T-cell (primary cell): ENCODE measurements around the gene ALPK3. TPM values are rescaled to one million over a fixed set of nuclear protein-coding genes. Genes with fewer than 3 reads are reported as not detected.
A peak's percentile ranks its signal among the peaks of the same experiment; 100 is the strongest.

ENCODE experiments used
- ATAC-seq, 4 experiments: fragments of 200-7000 bp in 3 of 4; fragments of 150-1000 bp in 1 of 4; cut with Tn5 transposase; replicated peaks in 1 of 4; 1 replicate in 3 of 4; 2 replicates in 1 of 4; pipeline ENCODE4 v1.10.0; 2021; ENCODE audit warnings: moderate library complexity in 3 of 4, mild to moderate bottlenecking in 2 of 4, moderate number of reproducible peaks in 1 of 4
- CTCF ChIA-PET, 2 donors: fragments of 300-600 bp; sonication (Branson Sonifier 250); formaldehyde crosslinking; loops; one replicate each; lab custom pipeline; 2022; ENCODE audit warnings: antibody characterized with exemption in 2 of 2; lab: Charles Lee
- POLR2A ChIA-PET, 2 donors: fragments of 300-600 bp; sonication (Branson Sonifier 250); formaldehyde crosslinking; loops; one replicate each; lab custom pipeline; 2022; ENCODE audit warnings: antibody characterized with exemption in 2 of 2; lab: Charles Lee
- DNase-seq, 35 experiments: peaks; one replicate each; pipeline versions ENCODE4 v3.0.0 to v3.0.0-alpha.2; 2013 to 2023
- H3K27ac ChIP-seq: one replicate; pipeline ENCODE4 v1.5.1; 2013; ENCODE audit warnings: low read length
- H3K27me3 ChIP-seq, 2 experiments: replicated peaks in 1 of 2; 1 replicate in 1 of 2; 2 replicates in 1 of 2; pipeline versions ENCODE4 v1.6.1 to v1.7.0; 2013; ENCODE audit warnings: low read length in 1 of 2, mixed read lengths in 1 of 2; ENCODE audit not compliant: control insufficient read depth in 2 of 2, insufficient read depth in 2 of 2; ENCODE audit errors: extremely low read depth in 1 of 2
- H3K36me3 ChIP-seq, 2 donors: 1 replicate in 1 of 2; 2 replicates in 1 of 2; pipeline versions ENCODE4 v1.6.1 to v1.7.0; 2013; ENCODE audit warnings: low read length in 1 of 2; ENCODE audit not compliant: control insufficient read depth in 2 of 2, insufficient read depth in 1 of 2; ENCODE audit errors: extremely low read depth in 1 of 2
- H3K4me1 ChIP-seq, 2 experiments: 1 replicate in 1 of 2; 2 replicates in 1 of 2; pipeline versions ENCODE4 v1.6.1 to v1.7.0; 2013; ENCODE audit warnings: low read length in 2 of 2, mixed read lengths in 1 of 2; ENCODE audit not compliant: insufficient read depth in 2 of 2, control insufficient read depth in 1 of 2; ENCODE audit errors: extremely low read depth in 1 of 2
- H3K4me3 ChIP-seq, 2 donors: 1 replicate in 1 of 2; 2 replicates in 1 of 2; pipeline versions ENCODE4 v1.5.1 to v1.7.0; 2013; ENCODE audit warnings: mild to moderate bottlenecking in 2 of 2, low read length in 1 of 2, moderate library complexity in 1 of 2; ENCODE audit not compliant: control insufficient read depth in 1 of 2; ENCODE audit errors: extremely low read depth in 1 of 2
- H3K9me3 ChIP-seq: 2 replicates; pipeline ENCODE4 v1.7.0; 2013
- H3K27ac Mint-ChIP-seq, 2 donors: one replicate each; pipeline ENCODE4 v1.8.0; 2020 to 2021; ENCODE audit warnings: mild to moderate bottlenecking in 2 of 2, mixed read lengths in 2 of 2
- H3K27me3 Mint-ChIP-seq, 2 donors: one replicate each; pipeline ENCODE4 v1.8.0; 2021 to 2022; ENCODE audit warnings: mixed read lengths in 2 of 2
- H3K36me3 Mint-ChIP-seq: one replicate; pipeline ENCODE4 v1.8.0; 2021; ENCODE audit warnings: mixed read lengths
- H3K4me1 Mint-ChIP-seq, 3 donors: one replicate each; pipeline ENCODE4 v1.8.0; 2020 to 2022; ENCODE audit warnings: mixed read lengths in 3 of 3, mild to moderate bottlenecking in 1 of 3
- H3K4me3 Mint-ChIP-seq, 3 donors: one replicate each; pipeline ENCODE4 v1.8.0; 2020 to 2022; ENCODE audit warnings: mild to moderate bottlenecking in 3 of 3, mixed read lengths in 3 of 3, moderate library complexity in 3 of 3
- H3K9me3 Mint-ChIP-seq, 3 donors: one replicate each; pipeline ENCODE4 v1.8.0; 2020 to 2022; ENCODE audit warnings: mixed read lengths in 3 of 3
- WGBS: methylation state at CpG from one replicate; pipeline ENCODE4 v1.1.5; 2013; ENCODE audit warnings: missing lambda C conversion rate; ENCODE audit not compliant: insufficient coverage; 5-methylcytosine and 5-hydroxymethylcytosine counted together
- total RNA-seq, 35 experiments: library from RNA in 6 of 35; stranded (reverse) in 6 of 35; fragments of 120-200 nt in 1 of 35; gene quantifications; one replicate each; pipeline versions ENCODE4 v1.2.1 to v1.2.4 and lab custom pipeline; 2013 to 2026

The ALPK3 gene
- total RNA-seq, 5 donors from 2014 or later (not counting 1 experiment from before 2014, with no cell fraction given), result 0.16 to 0.82 (median 0.22) TPM

GRCh38 chr15:84785053-84785452 lies 32.1 kb upstream of the ALPK3 start:
- POLR2A ChIA-PET, result no interaction called here
- no peaks in the 10 kb centered on the region for H3K27me3 ChIP-seq
- peaks cover 22 to 46% of the 10 kb centered on the region in 2 donors for H3K36me3 ChIP-seq
- 96% methylated on average over 4 of the region's 5 CpGs for WGBS
- H3K9me3 Mint-ChIP-seq, result no peaks in the 10 kb centered on the region
- no peaks in the 10 kb centered on the region for H3K27me3 Mint-ChIP-seq
- H3K27ac ChIP-seq, result no peak overlapping the region
- H3K4me1 ChIP-seq, result peaks cover 0 to 17% of the 10 kb centered on the region in 2 experiments
- H3K4me3 Mint-ChIP-seq, result no peak overlapping the region
- CTCF ChIA-PET, result interaction anchor here in 1 of 2 donors (0.7 kb wide), 1 partner anchor 505 kb away, joined by 3 read pairs; no protein-coding TSS in a partner anchor
- H3K4me1 Mint-ChIP-seq, result peaks cover 36 to 47% (median 40%) of the 10 kb centered on the region in 3 donors
- no peak overlapping the region for H3K4me3 ChIP-seq
- H3K27ac Mint-ChIP-seq, result peak overlapping the region in 1 of 2 donors; percentile 4
- no peaks in the 10 kb centered on the region for H3K9me3 ChIP-seq
- ATAC-seq (no peak), DNase-seq (no peak)
- H3K36me3 Mint-ChIP-seq, result peaks cover 60% of the 10 kb centered on the region

- Mint-ChIP-seq H3K27ac (peak overlapping the region in 1 of 2 donors; percentile 31), H3K9me3 (no peaks in the 10 kb centered on the region), H3K4me3 (no peak overlapping the region), H3K27me3 (no peaks in the 10 kb centered on the region), H3K4me1 (peaks cover 44 to 49% (median 46%) of the 10 kb centered on the region in 3 donors), H3K36me3 (peaks cover 63% of the 10 kb centered on the region)
- ATAC-seq (no peak), DNase-seq (no peak)
- peaks cover 0 to 17% of the 10 kb centered on the region in 2 experiments for H3K4me1 ChIP-seq
- CTCF ChIA-PET, result no interaction called here
- H3K9me3 ChIP-seq, result no peaks in the 10 kb centered on the region
- H3K36me3 ChIP-seq, result peaks cover 20 to 50% of the 10 kb centered on the region in 2 donors
- H3K27me3 ChIP-seq, result no peaks in the 10 kb centered on the region
- POLR2A ChIA-PET, result interaction anchor here in 1 of 2 donors (0.6 kb wide), 1 partner anchor 55 kb away, joined by 5 read pairs; no protein-coding TSS in a partner anchor
- no peak overlapping the region for H3K4me3 ChIP-seq
- 20% methylated on average over 1 of the region's 2 CpGs for WGBS
- no peak overlapping the region for H3K27ac ChIP-seq
Observed at GRCh38 chr15:84788500-84788899, 28.7 kb upstream of the ALPK3 start.

- Mint-ChIP-seq H3K4me1 (peaks cover 40 to 45% (median 42%) of the 10 kb centered on the region in 3 donors), H3K4me3 (no peak overlapping the region), H3K9me3 (no peaks in the 10 kb centered on the region), H3K36me3 (peaks cover 55% of the 10 kb centered on the region), H3K27ac (no peak overlapping the region), H3K27me3 (no peaks in the 10 kb centered on the region)
- no peaks in the 10 kb centered on the region for H3K9me3 ChIP-seq
- POLR2A ChIA-PET, result no interaction called here
- no peaks in the 10 kb centered on the region for H3K27me3 ChIP-seq
- H3K4me3 ChIP-seq, result no peak overlapping the region
- CTCF ChIA-PET, result no interaction called here
- DNase-seq (no peak), ATAC-seq (no peak)
- H3K36me3 ChIP-seq, result peaks cover 16 to 41% of the 10 kb centered on the region in 2 donors
- WGBS, result no CpG with 5 or more reads among the region's 5 CpGs
- peaks cover 0 to 17% of the 10 kb centered on the region in 2 experiments for H3K4me1 ChIP-seq
- H3K27ac ChIP-seq, result no peak overlapping the region
Observed at GRCh38 chr15:84789762-84790161, 27.4 kb upstream of the ALPK3 start.

- ChIA-PET CTCF (no interaction called here), POLR2A (no interaction called here)
- H3K27ac ChIP-seq, result no peak overlapping the region
- Mint-ChIP-seq H3K4me1 (peaks cover 31 to 36% (median 34%) of the 10 kb centered on the region in 3 donors), H3K9me3 (no peaks in the 10 kb centered on the region), H3K4me3 (no peak overlapping the region), H3K36me3 (peaks cover 57% of the 10 kb centered on the region), H3K27ac (no peak overlapping the region), H3K27me3 (no peaks in the 10 kb centered on the region)
- peaks cover 16 to 37% of the 10 kb centered on the region in 2 donors for H3K36me3 ChIP-seq
- DNase-seq (no peak), ATAC-seq (no peak)
- no peak overlapping the region for H3K4me3 ChIP-seq
- 100% methylated on average over 3 of the region's 4 CpGs for WGBS
- no peaks in the 10 kb centered on the region for H3K27me3 ChIP-seq
- peaks cover 0 to 9% of the 10 kb centered on the region in 2 experiments for H3K4me1 ChIP-seq
- no peaks in the 10 kb centered on the region for H3K9me3 ChIP-seq
Observed at GRCh38 chr15:84790676-84791075, 26.5 kb upstream of the ALPK3 start.

DNA sequence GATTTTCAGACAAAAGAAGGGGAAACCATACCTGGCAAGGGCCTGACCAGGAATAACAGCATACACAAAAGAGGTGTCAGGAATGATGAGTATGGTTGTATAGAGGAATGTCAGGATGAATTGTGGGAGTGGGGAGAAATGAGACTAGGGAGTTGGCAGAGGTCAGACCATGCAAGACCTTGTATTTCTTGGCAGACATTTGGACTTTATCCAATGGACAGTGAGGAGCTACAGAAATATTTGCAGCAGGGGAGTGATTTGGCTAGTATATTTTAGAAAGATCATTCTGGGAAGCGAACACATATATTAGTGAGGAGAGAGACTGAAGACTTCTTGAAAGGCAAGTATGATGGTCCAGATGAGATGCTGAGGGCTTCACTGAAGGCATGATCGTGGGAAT lies 25.4 kb upstream of the ALPK3 start:
- CTCF ChIA-PET, result interaction anchor here in 1 of 2 donors (0.7 to 1.1 kb wide), 2 partner anchors 71 to 1042 kb away, joined by 3 read pairs; no protein-coding TSS in a partner anchor
- H3K36me3 ChIP-seq, result peaks cover 11 to 36% of the 10 kb centered on the region in 2 donors
- ATAC-seq, result no peak
- peaks cover 0 to 5% of the 10 kb centered on the region in 2 experiments for H3K4me1 ChIP-seq
- H3K9me3 ChIP-seq, result no peaks in the 10 kb centered on the region
- H3K27ac ChIP-seq, result no peak overlapping the region
- H3K36me3 Mint-ChIP-seq, result peaks cover 56% of the 10 kb centered on the region
- peaks cover 22 to 28% (median 26%) of the 10 kb centered on the region in 3 donors for H3K4me1 Mint-ChIP-seq
- no peaks in the 10 kb centered on the region for H3K27me3 Mint-ChIP-seq
- no peaks in the 10 kb centered on the region for H3K27me3 ChIP-seq
- H3K4me3 Mint-ChIP-seq, result no peak overlapping the region
- POLR2A ChIA-PET, result no interaction called here
- H3K4me3 ChIP-seq, result no peak overlapping the region
- DNase-seq, result no peak
- no peaks in the 10 kb centered on the region for H3K9me3 Mint-ChIP-seq
- no peak overlapping the region for H3K27ac Mint-ChIP-seq
- WGBS, result 96% methylated on average over 2 of the region's 2 CpGs

GRCh38 chr15:84793431-84794161 lies 23.6 kb upstream of the ALPK3 start:
- H3K4me3 ChIP-seq, result no peak overlapping the region
- H3K27me3 ChIP-seq, result peaks cover 0 to 1% of the 10 kb centered on the region in 2 experiments
- ATAC-seq (no peak), DNase-seq (no peak)
- POLR2A ChIA-PET, result no interaction called here
- CTCF ChIA-PET, result no interaction called here
- WGBS, result 100% methylated on average over 2 of the region's 7 CpGs
- Mint-ChIP-seq H3K9me3 (no peaks in the 10 kb centered on the region), H3K4me3 (no peak overlapping the region), H3K27ac (no peak overlapping the region), H3K27me3 (no peaks in the 10 kb centered on the region), H3K4me1 (peaks cover 11 to 13% (median 13%) of the 10 kb centered on the region in 3 donors), H3K36me3 (peaks cover 56% of the 10 kb centered on the region)
- H3K9me3 ChIP-seq, result no peaks in the 10 kb centered on the region
- no peak overlapping the region for H3K27ac ChIP-seq
- H3K4me1 ChIP-seq, result no peaks in the 10 kb centered on the region
- H3K36me3 ChIP-seq, result peaks cover 16 to 45% of the 10 kb centered on the region in 2 donors
